SU-DHL-6 (cell line): ENCODE measurements around the gene CKS1B.
A peak's percentile ranks its signal among the peaks of the same experiment; 100 is the strongest.

Source experiments
- H2AFZ ChIP-seq: fragments of 200-600 bp; sonication (generic); 2 replicates; pipeline ENCODE4 v1.6.1; 2014; ENCODE audit warnings: low read depth, mild to moderate bottlenecking, moderate library complexity, mixed read lengths, antibody characterized with exemption, low read length; ENCODE audit not compliant: severe bottlenecking
- H3F3A ChIP-seq: fragments of 200-600 bp; shearing (Covaris generic); 2 replicates; pipeline ENCODE4 v1.6.0; 2016; ENCODE audit warnings: antibody characterized with exemption, mild to moderate bottlenecking; ENCODE audit not compliant: insufficient read depth
- H3K27ac ChIP-seq: fragments of 200-600 bp; sonication (generic); 2 replicates; pipeline ENCODE4 v1.5.1; 2016; ENCODE audit warnings: low read depth, mild to moderate bottlenecking, low read length, moderate library complexity, mixed read lengths
- H3K27me3 ChIP-seq: fragments of 200-600 bp; sonication (generic), shearing (Covaris generic); 2 replicates; pipeline ENCODE4 v1.6.0; 2014; ENCODE audit warnings: mild to moderate bottlenecking, low read length
- H3K36me3 ChIP-seq: fragments of 200-600 bp; sonication (generic); 2 replicates; pipeline ENCODE4 v1.6.1; 2014; ENCODE audit warnings: mild to moderate bottlenecking, low read length, mixed read lengths
- H3K4me2 ChIP-seq: fragments of 300-600, 200-600 bp; shearing (Covaris generic), sonication (generic); 2 replicates; pipeline ENCODE4 v1.6.0; 2014; ENCODE audit warnings: low read length, low read depth, mild to moderate bottlenecking; ENCODE audit not compliant: poor library complexity, severe bottlenecking
- H3K4me3 ChIP-seq: fragments of 200-600 bp; sonication (generic); 2 replicates; pipeline ENCODE4 v1.5.1; 2014; ENCODE audit warnings: antibody characterized with exemption, low read length, mild to moderate bottlenecking, mixed read lengths; ENCODE audit not compliant: insufficient read depth, poor library complexity, severe bottlenecking
- H3K79me2 ChIP-seq: fragments of 200-600 bp; sonication (generic); 2 replicates; pipeline ENCODE4 v1.6.1; 2014; ENCODE audit warnings: mild to moderate bottlenecking, low read length, moderate library complexity; ENCODE audit not compliant: insufficient read depth
- H3K9ac ChIP-seq: fragments of 200-600 bp; sonication (generic); 2 replicates; pipeline ENCODE4 v1.7.0; 2014; ENCODE audit warnings: mild to moderate bottlenecking, low read length
- H3K9me2 ChIP-seq: fragments of 200-600 bp; sonication (generic); replicated peaks from 2 replicates; pipeline ENCODE4 v1.6.1; 2014; ENCODE audit warnings: low read length; ENCODE audit not compliant: insufficient read depth
- H3K9me3 ChIP-seq: fragments of 200-600 bp; sonication (generic); 2 replicates; pipeline ENCODE4 v1.6.1; 2014; ENCODE audit warnings: low read length, mixed read lengths; ENCODE audit not compliant: insufficient read depth
- H4K20me1 ChIP-seq: fragments of 200-600 bp; sonication (generic); 2 replicates; pipeline ENCODE4 v1.6.1; 2014; ENCODE audit warnings: low read depth, mild to moderate bottlenecking, antibody characterized with exemption, low read length, moderate library complexity, mixed read lengths
- EZH2phosphoT487 ChIP-seq: fragments of 200-600 bp; sonication (generic), shearing (Covaris generic); conservative IDR thresholded peaks from 2 replicates; pipeline ENCODE4 v1.6.1; 2018; ENCODE audit warnings: mild to moderate bottlenecking, antibody characterized with exemption, low read length, moderate library complexity, mixed read lengths
- TF ChIP-seq, protein P1 (sequence below): fragments of 200-600 bp; sonication (generic); IDR thresholded peaks from one replicate; pipeline ENCODE4 v1.5.1; 2017; ENCODE audit warnings: antibody characterized with exemption, mild to moderate bottlenecking, low read length, moderate library complexity; ENCODE audit not compliant: insufficient read depth, poor library complexity, severe bottlenecking

The CKS1B gene

DNA sequence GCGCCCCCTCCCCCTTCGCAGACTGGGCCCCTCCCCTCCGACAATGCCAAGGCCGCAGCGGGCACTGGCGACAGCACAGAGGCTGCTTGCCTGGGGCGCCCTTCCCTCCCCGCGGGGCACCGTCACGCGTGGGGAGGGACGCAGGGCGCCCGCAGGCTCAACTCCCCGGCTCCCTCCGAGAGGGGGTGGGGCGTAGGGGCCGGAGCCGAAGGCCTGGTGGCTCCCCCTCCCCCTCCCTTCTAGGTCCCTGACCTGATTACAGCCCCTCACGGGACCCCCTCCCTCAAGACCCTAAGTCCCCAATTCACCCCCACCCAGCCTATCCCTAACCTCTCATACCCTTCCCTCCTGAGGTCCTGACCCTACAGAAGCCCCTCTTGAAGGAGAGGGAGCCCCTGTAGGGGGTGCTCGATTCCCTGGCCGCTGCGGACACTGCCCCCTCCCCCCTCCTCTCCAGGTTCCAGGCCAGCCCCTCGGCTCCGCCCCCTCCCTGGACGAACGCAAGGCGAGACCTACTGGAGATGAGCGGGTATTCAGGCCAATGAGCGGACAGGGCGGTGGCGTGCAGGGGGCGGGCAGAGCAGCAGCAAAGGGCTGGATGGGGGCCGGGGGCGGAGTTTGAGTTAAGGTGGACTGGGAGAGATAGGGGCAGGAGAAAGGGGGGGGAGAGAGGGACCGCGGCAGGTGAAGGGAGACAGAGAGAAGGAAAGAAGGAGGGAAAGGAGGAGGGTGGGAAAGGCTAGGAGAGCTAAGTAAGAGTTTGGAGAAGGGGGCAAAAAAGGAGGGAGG, 27.4 kb downstream of the CKS1B start:
- no peak for TF ChIP-seq EZH2phosphoT487
- TF ChIP-seq, protein P1, sequence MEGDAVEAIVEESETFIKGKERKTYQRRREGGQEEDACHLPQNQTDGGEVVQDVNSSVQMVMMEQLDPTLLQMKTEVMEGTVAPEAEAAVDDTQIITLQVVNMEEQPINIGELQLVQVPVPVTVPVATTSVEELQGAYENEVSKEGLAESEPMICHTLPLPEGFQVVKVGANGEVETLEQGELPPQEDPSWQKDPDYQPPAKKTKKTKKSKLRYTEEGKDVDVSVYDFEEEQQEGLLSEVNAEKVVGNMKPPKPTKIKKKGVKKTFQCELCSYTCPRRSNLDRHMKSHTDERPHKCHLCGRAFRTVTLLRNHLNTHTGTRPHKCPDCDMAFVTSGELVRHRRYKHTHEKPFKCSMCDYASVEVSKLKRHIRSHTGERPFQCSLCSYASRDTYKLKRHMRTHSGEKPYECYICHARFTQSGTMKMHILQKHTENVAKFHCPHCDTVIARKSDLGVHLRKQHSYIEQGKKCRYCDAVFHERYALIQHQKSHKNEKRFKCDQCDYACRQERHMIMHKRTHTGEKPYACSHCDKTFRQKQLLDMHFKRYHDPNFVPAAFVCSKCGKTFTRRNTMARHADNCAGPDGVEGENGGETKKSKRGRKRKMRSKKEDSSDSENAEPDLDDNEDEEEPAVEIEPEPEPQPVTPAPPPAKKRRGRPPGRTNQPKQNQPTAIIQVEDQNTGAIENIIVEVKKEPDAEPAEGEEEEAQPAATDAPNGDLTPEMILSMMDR = no peak
- Histone ChIP-seq H3K9me3 (no peaks in the 10 kb centered on the region), H3K36me3 (no peaks in the 10 kb centered on the region), H4K20me1 (no peaks in the 10 kb centered on the region), H3K79me2 (no peaks in the 10 kb centered on the region), H3F3A (peaks cover 11% of the 10 kb centered on the region; the same call in 1 of the 2 replicates), H3K9ac (peak overlapping the region; percentile 38), H2AFZ (no peak overlapping the region), H3K27me3 (no peaks in the 10 kb centered on the region), H3K4me2 (peak overlapping the region; percentile 69), H3K27ac (no peak overlapping the region), H3K9me2 (no peaks in the 10 kb centered on the region), H3K4me3 (peak overlapping the region; percentile 50)

DNA sequence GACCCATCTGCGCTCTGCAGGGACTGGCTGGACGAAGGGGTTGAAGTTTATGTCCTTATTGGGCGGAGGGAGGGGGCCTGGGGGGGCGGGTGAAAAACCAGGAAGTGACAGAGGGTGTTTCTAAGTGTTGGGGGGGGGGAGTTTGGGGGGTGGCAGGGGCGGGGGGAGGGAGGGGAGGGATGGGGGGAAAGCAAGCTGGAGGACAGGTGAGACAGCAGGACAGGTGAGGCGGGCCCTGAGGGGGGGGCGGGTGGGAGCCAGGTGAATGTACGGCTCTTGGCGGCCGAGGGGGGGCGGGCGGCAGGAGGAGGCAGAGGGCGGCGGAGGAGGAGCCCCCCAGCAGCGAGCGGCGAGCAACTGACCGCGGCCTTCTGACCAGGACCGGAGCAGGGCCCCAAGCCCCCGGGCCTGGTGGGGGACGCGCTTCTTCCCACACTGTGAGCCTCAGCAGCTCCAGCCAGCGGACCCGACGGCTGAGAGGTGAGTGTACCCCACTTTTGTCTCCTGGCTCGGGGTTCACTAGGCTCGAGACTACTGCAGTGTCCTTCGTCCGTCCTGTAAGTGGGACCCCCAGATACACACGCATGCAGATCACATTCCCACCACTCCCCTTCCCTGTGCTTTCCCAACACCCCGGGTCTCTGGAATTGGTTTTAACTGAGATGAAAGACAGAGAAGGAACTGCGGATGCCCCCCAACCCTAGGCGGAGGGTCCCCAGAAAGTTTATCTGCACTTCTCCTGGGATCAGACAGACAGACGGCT, 28.2 kb downstream of the CKS1B start, which contains the start of gene ZBTB7B:
Gene ZBTB7B (plus strand): TSS at position 339 of the 763 bp plus-strand sequence. CDS start 11,859 bp downstream, outside the sequence.
- Histone ChIP-seq H3K4me2 (peak within 1 kb of the TSS; percentile 69), H2AFZ (no peak within 1 kb of the TSS), H3K9me3 (no peaks in the 10 kb centered on the region), H3K9me2 (no peaks in the 10 kb centered on the region), H3K36me3 (no peaks in the 10 kb centered on the region), H3K79me2 (no peaks in the 10 kb centered on the region), H4K20me1 (no peaks in the 10 kb centered on the region), H3K27me3 (no peaks in the 10 kb centered on the region), H3K4me3 (peak within 1 kb of the TSS; percentile 50), H3F3A (peaks cover 11% of the 10 kb centered on the region; the same call in 1 of the 2 replicates), H3K27ac (no peak within 1 kb of the TSS), H3K9ac (peak within 1 kb of the TSS; percentile 38)
- TF ChIP-seq EZH2phosphoT487 = 0 out of 2 replicates have a peak, but pooled peaks have one; percentile 67
- TF ChIP-seq, protein P1 = no peak

DNA sequence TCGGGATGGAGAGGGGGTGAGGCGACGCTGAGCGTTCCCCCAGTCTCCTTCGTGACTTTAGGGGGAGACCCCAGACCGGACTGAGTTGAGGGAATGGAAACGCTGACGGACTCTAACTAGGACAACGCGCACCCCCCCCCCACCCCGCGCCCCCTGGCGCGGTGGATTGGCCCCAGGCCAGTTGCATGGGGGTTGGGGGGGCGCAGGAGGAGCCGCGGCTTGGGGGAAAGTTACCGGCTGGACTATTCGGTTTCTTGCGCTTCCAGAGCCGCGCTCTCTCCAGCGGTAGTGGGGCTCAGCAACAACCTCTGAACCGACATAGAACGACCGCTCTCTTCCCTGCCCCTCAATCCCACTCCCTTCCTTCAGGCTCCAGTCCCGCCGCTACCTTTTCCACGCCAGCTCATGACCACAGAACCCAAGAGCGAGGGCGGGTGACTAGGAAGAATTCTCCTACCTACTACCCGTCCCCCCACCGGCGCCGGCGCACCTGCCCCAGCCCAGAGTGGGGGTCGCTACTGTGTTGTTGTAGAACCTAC, 28.8 kb downstream of the CKS1B start:
- Histone ChIP-seq H3K36me3 (no peaks in the 10 kb centered on the region), H3K9me3 (no peaks in the 10 kb centered on the region), H3K27ac (no peak overlapping the region), H3K79me2 (no peaks in the 10 kb centered on the region), H3K27me3 (no peaks in the 10 kb centered on the region), H4K20me1 (no peaks in the 10 kb centered on the region), H3K9me2 (no peaks in the 10 kb centered on the region), H3K9ac (no peak overlapping the region), H2AFZ (no peak overlapping the region), H3K4me2 (peak overlapping the region; percentile 35), H3K4me3 (no peak overlapping the region), H3F3A (peaks cover 11% of the 10 kb centered on the region; the same call in 1 of the 2 replicates)
- no peak for TF ChIP-seq EZH2phosphoT487
- TF ChIP-seq, protein P1 = no peak
